Endometrium (tissue), 2 donors: Measurements from ENCODE around the gene PIK3R2.

Source experiments
- FAIRE-seq: peaks from 2 replicates; lab custom pipeline; 2012; peaks lifted over from hg19 to GRCh38; lab: Jason Lieb, UNC
- donor health status: control.
- donor health status: control.

PIK3R2 gene

DNA sequence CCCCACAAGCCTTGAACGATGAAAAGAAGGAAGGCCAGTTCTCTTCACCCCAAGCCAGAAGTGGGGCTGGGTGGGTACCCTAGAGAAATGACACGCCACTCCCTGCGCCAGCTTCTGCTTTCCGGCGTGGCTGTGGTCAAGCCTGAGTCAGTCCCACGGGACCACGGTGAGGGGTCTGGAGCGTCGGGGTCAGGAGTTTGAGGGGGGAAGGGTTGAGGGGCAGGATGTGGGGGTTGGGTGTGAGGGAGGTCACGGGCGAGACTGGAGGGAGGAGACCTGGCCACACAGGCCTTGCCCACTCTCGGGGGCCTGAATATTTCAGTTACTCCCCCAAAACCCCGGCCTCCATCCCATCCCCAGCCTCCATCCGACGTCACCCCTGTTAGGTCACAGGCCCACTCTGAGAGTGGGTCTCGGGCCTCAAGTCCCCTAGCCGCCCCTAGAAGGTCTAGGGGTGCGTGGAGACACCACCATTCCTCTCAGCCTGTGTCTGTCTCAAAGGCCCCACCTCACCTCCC is 20.1 kb downstream of the PIK3R2 start:
- FAIRE-seq: no peak

DNA sequence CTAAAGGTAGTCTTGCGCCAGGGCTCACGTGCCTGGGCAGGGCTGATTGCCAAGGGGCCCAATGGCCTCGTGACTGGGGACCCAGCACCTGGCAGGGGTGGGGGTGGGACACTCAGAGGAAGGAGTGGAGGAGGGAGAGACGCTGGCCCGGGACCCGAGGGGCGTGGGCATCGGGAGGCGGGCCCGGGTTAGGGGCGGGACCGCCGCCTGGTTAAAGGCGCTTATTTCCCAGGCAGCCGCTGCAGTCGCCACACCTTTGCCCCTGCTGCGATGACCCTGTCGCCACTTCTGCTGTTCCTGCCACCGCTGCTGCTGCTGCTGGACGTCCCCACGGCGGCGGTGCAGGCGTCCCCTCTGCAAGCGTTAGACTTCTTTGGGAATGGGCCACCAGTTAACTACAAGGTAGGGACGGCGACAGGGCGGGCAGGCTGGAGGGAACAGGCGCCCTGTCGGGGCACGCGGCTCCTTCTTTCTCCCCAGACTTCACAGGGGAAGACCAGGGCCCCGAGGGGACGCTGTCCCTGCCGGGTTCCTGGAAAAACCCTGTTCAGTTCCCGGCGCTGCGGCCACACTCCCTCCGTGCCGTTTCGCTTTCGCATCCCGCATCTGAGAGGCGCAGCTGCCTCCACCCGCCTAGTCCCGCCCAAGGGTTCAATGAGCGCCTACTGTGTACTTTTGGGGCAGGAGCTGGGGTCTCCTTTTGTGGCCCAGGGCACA is 20.8 kb downstream of the PIK3R2 start, which contains the start of gene IFI30:
Gene IFI30 (plus strand): TSS at position 242 of the 717 bp plus-strand sequence. CDS start 29 bp downstream, at position 271.
- FAIRE-seq: no peak

DNA sequence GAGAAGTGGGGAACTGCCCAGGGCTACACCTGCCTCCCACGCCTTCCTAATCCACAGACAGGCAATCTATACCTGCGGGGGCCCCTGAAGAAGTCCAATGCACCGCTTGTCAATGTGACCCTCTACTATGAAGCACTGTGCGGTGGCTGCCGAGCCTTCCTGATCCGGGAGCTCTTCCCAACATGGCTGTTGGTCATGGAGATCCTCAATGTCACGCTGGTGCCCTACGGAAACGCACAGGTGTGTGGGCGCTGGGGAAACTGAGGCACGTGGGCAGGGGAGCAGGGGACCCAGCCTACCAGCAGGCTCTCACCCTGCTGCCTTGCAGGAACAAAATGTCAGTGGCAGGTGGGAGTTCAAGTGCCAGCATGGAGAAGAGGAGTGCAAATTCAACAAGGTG is 22.0 kb downstream of the PIK3R2 start:
- FAIRE-seq: no peak

- no peak for FAIRE-seq
These were observed 23.7 kb downstream of the PIK3R2 start for GRCh38 chr19:18176367-18177310.

- no peak for FAIRE-seq
These were observed 27.0 kb downstream of the PIK3R2 start for GRCh38 chr19:18179957-18180356.

DNA sequence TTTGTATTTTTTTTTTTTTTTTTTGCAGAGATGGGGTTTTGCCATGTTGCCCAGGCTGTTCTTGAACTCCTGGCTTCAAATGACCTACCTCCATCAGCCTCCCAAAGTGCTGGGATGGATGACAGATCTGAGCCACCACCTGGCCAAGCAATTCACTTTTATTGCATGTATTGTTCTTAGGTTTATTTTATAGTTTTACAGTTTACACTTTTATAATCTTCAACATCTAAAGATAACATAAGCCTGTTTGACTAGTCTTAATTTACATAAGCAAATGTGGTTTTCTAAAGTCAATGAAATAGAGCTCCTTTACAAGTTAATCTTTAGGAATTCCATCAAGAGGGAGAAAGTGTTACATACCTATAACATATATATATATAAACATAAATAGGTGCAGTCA is 30.6 kb downstream of the PIK3R2 start:
- FAIRE-seq: no peak

GRCh38 chr19:18185538-18185937 is 32.6 kb downstream of the PIK3R2 start:
- no peak for FAIRE-seq

GRCh38 chr19:18190278-18190677 is 37.3 kb downstream of the PIK3R2 start:
- FAIRE-seq: no peak

DNA sequence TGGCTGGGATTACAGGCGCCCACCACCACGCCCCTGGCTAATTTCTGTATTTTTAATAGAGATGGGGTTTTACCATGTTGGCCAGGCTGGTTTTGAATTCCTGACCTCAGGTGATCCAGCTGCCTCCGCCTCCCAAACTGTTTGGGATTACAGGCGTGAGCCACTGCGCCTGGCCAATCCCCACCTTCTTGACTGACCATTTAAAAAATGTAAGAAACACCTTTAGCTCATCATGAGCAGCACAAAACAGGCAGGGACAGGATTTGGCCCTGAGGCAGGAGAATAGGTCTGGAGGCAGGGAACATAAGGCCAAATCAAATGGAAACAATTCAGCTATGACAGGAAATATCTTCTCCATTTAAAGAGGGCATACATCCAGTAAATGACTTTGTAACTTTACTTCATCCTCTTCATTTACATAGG is 38.7 kb downstream of the PIK3R2 start:
- no peak for FAIRE-seq

GRCh38 chr19:18192673-18193387 is 39.9 kb downstream of the PIK3R2 start, which contains the start of gene MPV17L2:
Gene MPV17L2, plus strand, starts transcription at chr19:18193218. Its CDS starts 64 bp downstream, at chr19:18193282.
- peak; percentile 100 for FAIRE-seq

GRCh38 chr19:18193388-18194180 is 40.6 kb downstream of the PIK3R2 start:
- no peak for FAIRE-seq

DNA sequence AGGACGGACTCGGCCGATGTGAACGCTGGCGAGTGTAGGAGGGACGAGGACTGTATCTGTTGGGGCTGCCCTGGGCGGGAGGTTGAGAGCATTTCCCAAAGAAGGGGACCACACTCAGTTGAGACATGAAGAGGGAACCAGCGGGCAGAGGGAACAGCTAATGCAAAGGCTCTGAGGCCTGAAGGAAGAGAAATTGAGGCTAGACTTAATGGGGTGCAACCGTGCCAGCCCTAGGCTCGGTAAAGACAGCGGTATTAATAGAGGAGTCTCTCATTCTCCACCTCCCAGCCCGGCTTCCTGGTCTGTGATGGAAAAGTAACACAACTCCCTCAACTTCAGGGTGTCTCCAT is 41.2 kb downstream of the PIK3R2 start:
- FAIRE-seq: no peak

DNA sequence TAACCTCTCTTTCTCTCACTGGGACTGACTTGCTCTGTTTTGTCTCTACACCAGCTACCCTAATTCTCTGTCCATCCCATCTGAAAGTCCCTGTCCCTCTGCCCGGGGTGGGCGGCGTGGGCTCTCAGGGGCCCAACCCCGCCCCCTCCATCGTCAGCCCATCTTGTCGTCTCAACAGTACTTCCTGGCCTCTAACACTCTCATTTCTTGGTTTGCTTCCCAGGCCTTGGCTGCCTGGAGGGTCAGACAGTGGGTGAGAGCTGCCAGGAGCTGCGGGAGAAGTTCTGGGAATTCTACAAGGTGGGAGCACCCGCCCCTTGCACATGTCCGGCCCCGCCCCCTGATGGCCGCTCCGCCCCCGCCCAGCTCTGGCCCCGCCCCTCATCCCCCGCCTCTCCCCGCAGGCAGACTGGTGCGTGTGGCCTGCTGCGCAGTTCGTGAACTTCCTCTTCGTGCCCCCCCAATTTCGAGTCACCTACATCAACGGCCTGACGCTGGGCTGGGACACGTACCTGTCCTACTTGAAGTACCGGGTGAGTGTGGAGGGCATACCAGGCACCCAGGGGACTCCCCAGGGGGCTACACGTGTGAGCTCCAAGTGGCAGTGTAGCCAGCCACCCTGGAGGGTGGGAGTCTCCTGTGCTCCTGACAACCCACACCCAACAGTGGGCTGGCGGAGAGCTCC is 41.7 kb downstream of the PIK3R2 start:
- FAIRE-seq: no peak

- FAIRE-seq: no peak
These were observed 43.5 kb downstream of the PIK3R2 start for GRCh38 chr19:18196511-18196845.

- no peak for FAIRE-seq
These were observed 44.3 kb downstream of the PIK3R2 start for GRCh38 chr19:18197306-18197705.

- no peak for FAIRE-seq
These were observed 45.0 kb downstream of the PIK3R2 start for GRCh38 chr19:18197941-18198340.

- FAIRE-seq: no peak
These were observed 45.4 kb downstream of the PIK3R2 start for GRCh38 chr19:18198374-18198773.

DNA sequence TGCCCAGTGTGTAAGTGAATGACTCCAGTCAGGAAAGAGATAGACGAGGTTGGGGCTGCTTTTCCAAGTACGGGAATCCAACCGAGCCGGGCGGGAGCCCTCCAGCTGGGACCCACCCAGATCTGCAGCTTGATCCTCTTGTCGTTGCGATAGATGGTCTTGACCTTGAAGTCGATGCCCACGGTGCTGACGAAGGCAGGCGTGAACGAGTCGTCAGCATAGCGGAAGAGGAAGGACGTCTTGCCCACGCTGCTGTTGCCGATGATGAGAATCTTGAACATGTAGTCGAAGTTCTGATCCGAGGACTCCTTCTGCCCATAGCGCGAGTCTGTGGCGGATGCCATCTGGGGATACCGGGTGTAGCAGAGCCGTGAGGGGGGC is 49.4 kb downstream of the PIK3R2 start:
- FAIRE-seq: no peak

GRCh38 chr19:18202778-18203407 is 49.9 kb downstream of the PIK3R2 start:
- FAIRE-seq: no peak

GRCh38 chr19:18203408-18203862 is 50.5 kb downstream of the PIK3R2 start:
- FAIRE-seq: no peak
